Ishikawa (cell line): ENCODE measurements around the gene NRG2.

Experiments used
- TAF1 ChIP-seq: IDR thresholded peaks from 2 replicates; pipeline ENCODE4 v1.6.1; 2012; ENCODE audit warnings: low read depth, mild to moderate bottlenecking
- TEAD4 ChIP-seq: IDR thresholded peaks from 2 replicates; pipeline ENCODE4 v1.6.1; 2012

GRCh38 chr5:139808481-139809330 is 234.4 kb downstream of the NRG2 start:
- TF ChIP-seq TEAD4 (no peak), TAF1 (no peak)
